Stimulated activated CD8-positive, alpha-beta memory T cell treated with anti-CD3 and anti-CD28 coated beads, Interleukin-2, amount 100 ng/mL, for 48 hours (primary cell): ENCODE measurements around the gene SNRPB2.

Experiments
- DNase-seq, 2 donors: peaks; one replicate each; pipeline ENCODE4 v3.0.0-alpha.2; 2020; ENCODE audit warnings: low read depth in 2 of 2

The SNRPB2 gene

DNA sequence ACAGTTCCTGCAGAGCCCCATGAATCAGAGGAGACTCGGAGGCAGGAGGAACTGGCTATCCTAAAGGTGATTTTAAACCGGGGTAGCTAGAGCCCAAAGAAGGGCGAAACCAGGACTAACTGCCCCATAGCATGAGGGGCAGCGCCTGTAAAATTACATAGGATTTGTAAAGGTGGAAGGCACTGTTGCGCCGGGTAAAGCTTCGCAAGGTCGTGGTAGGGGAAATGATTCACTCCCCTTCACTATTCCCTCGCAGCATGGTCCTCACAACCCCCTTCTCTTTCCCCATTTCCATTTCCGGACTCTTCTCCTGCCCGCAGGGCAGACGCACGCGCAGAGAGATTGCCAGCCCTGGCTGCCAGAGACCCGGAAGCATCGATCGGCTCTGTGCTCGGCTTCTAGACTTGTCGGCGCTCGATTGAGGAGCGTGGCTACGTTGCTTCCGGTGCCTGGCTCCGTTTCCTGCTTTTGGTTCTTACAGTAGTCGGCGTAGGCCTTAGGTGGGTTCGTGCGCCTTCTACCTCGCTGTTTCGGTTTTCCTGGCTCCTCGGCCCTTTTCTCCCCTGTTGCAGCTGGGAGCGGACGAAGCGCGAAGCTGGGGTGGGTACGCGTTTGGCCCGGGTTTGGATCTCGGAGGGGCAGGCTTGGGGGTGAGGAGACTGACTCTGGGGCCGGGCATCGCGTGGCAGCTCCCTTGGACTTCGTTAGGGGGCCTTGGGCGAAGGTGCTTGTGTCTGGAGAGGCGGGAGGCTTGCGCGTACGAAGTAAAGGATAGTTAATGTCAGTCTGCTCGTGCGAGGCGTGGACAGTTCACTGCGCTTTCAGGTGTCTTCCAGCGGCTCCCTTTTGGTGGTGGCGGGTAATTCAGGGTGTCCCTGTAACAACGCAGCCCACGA is at the start of gene SNRPB2:
Gene SNRPB2 (plus strand): TSS at position 462 of the 896 bp plus-strand sequence. CDS start 1,677 bp downstream, outside the sequence.
- peak; percentile 72 to 84 for DNase-seq

DNA sequence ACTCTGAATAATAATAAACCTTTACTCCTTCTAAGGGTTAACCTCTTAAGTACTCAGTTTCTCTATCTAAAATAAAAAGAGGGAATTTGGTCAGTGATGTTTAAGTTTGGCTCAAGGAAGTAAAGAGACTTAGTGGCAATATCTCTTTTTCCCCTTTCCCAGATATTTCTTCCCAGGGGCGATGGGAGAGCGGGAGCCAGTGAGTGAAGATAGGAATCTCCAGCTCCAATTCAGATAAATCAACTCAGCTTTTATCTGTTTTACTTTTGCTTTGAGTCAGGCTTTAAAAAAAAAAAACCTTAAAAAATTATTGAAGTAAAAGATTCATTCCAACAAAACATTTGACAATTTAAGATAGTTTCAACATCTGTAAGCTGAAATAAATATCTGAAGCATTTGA is 45.4 kb upstream of the SNRPB2 start:
- no peak for DNase-seq

DNA sequence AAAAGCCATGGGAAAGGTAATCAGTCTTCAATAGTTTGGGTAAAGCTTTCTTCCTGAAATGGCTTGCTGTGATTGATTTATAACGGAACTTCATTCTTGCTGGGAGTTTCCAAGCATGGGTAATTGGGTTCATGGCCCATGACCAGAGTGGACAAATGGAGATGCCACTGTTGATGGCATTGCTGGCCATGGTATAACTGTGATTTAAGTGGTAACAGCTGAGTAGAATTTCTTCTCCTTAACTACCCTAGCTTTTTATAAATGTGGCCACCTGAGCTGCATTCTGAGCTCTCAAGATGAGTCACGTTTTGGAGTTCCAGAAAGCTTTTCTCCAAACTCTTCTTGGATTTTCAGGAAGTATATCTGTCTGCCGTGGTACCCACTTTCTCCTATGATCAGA is 39.9 kb upstream of the SNRPB2 start:
- no peak for DNase-seq

DNA sequence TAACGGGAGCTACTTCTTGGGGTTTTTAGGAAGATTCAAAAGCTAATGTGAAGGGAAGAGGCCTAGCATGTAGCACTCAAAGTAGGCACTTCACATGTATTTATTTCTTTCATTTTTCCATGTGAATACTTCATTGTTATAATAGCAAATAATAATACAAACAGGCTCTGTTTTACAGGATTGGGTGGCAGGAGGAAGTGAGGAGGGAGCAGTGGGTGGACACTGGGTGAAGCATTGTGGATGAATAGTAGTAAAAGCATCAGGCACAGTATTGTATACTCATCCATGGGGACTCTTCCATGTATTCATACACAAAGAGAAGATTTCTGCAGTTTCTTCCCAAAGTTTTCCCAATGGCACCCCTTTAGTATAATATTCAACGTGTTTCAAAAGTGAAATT is 38.4 kb upstream of the SNRPB2 start:
- DNase-seq: no peak

DNA sequence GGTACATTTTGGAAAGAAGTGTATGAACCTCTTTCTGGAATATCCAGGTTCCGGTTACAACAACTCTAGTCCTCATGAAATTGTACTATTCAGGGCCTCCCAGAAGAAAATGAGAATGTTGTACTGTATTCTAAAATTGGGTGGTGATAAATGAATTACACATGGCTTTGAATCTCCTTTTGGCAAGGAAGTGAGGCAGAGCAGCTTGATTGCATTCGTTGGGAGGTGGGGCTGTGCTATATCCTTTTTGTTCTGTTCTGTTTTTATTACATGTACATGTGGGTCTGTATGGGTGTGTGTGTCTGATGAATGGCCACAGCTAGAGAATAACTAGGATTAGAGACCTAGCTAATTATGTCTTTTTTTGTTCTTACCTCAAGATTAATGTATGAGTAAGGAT is 37.8 kb upstream of the SNRPB2 start:
- no peak for DNase-seq

DNA sequence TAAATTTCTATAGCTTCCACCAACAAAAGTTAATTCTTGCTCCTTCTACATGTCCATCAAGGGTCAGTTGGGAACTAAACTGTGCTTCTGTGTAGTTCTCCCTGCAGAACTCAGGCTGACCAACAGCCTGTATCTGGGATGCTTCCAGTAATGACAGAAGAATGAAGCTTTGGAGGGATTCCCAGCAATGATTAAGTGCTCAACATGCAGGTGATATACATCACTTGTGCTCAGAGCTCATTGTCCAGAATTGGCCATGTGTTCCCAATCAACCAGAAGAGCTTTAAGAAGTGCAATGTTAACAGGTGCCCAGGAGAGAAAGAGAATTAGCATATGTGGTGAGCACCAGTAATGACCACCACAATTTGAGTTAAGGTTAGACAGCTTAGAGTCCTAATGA is 37.4 kb upstream of the SNRPB2 start:
- DNase-seq: no peak

DNA sequence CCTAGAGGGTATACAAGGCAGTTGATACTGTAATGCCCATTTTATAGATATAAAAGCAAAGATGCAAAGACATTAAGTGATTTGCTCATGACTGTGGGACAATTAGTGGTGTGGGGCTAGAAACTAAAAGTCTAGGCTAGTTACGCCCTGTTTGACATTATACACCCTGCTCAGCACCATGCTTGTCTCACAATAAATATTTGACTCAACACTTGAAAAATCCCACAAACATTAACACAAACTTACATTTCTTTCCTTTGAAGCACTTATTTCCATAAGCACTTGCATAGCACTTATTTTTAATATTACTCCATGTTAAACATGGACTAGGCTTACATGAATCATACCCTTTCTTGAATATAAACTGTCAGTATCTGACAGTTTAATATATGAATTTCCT is 36.5 kb upstream of the SNRPB2 start:
- DNase-seq: no peak

DNA sequence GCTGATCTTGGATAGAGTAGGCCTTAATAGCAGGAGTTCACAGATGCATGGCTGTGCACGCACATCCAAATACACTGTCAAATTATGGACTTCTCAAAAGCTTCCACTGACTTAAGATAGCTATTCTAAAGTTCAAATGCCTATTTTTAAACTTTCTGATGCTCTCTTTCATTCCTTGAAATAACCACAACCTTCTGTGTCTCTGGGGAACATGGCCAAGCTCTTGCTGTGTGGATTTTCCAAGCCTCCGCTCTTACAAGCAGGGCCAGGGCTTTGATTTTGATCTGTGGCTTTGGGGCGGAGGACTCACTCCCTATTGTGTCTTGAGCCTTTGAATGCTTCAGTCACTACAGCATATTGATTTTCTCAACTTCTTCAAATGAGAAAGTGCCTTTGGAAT is 35.7 kb upstream of the SNRPB2 start:
- DNase-seq: no peak

DNA sequence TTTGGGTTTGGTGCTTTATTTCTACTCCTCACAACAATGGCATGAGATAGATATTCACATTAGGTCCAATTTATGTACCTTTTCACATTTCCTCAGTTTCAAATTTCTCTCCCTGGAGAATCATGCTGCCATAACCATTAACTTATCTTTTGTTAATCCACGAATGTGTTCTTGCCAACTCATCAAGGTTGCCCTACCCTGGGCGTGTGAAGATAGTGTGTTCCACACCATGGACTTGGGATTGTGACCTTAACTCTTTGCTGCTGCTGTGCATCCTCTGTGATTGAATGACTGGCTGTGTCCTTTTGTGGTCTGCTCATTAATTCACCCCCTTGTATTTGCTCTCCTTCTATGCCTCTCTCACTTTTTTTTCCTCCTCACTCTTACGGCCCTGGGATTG is 34.2 kb upstream of the SNRPB2 start:
- no peak for DNase-seq

DNA sequence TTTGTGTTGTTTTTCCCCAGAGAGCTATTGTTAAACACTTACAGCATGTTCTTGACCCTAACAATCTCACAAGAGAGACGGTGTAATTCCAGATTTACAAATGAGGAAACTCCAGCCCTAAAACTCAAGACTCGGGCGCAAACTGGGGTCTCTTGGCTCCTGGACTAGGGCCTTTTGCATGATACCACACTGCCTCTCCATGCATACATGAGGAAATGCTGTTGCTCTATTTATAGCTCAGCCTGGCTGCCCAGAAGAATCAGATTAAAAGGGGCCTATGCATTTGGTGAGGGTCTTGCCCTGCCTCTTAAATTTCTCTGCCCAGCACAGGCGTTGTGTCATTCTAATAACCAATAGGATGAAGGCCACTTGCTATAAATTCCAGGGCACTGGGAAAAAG is 30.5 kb upstream of the SNRPB2 start:
- DNase-seq: no peak

DNA sequence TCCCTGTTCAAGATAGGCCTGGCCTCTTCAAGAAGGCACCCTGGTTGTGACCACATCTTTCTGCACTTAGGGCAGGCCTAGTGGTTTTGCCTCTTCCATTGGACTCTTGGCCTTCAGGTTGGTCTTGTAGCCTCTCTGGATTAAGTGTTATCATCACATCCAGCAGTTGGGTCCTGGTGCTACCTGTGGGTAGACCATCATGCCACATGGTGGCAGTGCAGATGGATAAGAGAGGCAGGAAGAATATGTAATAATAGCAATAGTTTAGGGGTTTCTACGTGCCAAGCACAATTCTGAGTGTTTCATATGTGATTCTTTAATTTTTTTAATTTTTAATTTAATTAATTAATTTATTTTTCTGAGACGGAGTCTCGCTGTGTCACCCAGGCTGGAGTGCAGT is 28.5 kb upstream of the SNRPB2 start:
- no peak for DNase-seq

DNA sequence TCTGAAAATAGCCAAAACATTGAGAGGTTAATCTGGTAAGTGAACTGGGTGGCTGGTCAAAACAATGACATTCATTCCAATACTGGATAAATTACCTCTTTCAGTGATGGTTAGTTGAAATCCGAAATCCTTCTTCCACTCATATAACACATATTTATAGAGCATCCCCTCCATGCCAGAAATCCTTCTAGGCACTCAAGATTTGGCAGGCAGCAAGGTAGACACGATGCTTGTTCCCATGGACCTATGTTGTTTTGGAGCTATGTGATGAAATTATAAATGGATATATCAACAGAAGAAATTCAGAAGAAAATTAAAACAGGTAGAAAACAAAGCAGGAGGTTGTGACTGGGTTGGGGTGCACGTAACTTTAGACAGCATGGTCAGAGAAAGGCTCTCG is 26.3 kb upstream of the SNRPB2 start:
- no peak for DNase-seq

DNA sequence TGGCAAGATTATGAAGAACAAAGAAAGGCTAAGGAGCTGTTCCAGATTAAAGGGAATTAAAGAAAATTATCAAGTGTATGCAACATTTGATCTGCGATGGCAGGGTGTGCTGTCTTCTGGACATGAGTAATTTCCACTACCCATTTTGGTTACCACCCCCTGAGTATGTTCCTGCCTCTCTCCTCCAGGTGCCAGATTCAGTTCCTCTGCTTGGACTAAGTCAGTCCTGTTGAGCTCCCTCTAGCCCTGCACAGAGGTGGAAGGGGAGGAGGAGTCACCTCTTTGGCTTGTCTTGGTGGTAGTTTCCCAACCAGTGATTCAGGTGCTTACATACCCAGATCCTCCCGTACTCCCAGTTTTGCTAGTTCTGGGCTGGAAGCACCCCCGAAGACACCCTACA is 22.2 kb upstream of the SNRPB2 start:
- no peak for DNase-seq

DNA sequence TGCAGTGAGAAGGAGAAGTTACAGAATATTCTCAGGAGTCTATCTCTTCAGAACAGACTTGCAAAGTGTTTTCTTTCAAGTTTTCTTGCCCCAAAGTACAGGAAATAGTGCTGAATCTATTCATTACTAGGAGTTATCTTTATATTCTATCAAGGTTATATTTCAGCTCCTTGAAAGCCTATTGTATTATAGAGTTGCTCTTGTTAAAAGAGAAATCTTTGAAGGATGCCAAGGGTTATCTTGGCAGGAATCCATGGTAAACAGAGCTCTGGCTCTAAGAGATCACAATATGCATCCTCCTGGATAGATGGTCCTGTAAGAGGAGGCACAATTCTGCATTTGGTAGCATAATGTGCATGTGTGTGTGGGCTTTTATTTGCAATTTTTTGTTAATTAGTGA is 21.2 kb upstream of the SNRPB2 start:
- DNase-seq: no peak

DNA sequence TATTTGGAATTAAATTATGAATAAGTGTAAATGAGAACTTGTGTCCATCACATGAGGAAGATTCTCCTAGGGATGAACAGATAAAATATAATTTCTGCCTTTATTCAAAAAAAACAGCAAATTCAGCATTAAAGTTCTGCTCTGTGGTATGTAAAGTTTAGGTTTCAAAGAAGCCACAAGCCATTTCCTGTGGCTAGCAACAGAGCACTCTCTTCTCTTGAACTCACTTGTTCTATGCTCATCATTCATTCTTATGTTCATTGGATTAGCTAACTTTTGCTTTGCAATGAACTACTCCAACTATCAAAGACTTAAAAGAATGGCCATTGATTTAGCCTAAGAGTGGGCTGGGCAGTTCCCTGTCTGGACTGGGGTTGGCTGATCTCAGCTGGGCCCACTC is 20.8 kb upstream of the SNRPB2 start:
- no peak for DNase-seq

DNA sequence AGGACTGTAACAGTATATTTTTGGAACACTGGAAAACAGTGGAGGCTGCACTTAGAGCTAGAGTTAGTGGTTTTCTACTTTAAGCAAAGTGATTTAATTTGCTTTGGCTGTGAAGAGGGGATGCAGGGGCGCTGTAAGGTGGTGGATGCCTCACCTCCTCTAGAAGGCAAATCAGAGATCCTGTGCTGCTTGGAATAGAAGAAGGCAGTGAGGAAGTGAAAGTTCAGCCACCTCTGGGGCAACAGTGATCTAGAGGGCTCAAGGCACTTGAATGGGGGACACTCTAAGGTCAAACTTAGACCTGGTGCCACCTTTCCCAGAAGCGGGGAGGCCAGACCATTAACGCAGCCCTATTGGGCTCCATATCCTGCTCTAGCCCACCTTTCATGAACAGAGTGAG is 19.0 kb upstream of the SNRPB2 start:
- no peak for DNase-seq

DNA sequence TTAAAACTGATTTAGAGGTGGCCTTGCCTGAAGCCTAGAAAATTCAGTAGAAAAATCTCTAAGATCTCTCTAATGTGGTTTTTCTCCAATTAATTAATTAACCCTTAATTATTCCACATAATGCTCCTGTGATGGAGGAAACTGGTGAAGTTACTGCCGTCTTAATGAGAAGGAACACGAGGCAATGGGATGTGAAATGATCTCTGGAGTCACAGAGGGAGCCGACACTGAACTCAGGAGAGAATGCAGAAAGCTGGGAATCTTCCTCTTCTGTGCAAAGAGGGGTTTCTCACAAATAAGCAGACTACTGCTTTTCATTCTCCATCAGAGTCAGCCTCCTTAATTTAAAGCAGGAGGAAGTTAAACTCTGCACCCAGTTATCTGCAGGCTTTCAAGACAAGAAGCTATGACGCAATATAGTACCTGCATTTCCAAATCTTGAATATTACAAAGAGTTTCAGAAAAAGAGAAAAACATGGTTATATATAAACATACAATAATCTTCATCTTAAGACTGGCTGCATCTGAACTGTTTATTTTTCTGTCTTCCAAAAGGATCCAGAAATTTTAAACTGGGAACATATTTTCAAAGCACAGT is 18.1 kb upstream of the SNRPB2 start:
- DNase-seq: no peak

DNA sequence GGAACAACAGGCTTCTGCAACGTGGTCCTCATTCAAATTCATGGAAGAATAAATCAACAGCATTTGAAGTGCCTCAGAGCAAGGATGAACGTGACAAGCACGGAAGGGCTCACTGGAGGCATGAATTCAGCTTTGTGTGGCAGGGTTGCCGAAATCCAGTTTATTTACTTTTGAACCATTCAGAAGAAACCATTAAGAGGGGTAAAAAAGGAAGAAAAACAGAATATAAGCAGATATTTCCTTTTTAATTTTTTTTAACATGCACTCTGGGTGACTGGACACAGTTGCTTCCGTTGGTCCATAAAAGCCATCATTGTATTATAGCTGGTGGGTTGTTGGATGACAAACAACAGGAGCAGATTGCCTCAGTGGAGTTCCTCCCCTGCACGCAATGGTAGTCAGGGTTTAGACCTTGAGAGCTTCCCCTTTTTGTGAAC is 17.3 kb upstream of the SNRPB2 start:
- no peak for DNase-seq

DNA sequence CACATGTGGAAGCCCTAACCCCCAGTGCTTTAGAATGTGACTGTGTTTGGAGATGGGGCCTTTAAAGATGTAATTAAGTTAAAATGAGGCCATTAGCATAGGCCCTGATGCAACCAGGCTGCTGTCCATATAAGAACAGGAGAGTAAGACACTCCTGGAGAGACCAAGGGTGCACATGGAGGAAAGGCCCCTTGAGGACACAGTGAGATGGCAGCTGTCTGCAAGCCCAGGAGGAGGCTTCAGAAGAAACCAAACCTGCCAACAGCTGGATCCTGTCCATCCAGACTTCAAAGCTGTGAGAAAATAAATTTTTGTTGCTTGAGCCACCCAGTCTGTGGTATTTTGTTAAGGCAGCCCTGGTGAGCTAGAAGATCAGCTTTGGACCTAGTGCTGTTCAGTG is 16.8 kb upstream of the SNRPB2 start:
- no peak for DNase-seq

DNA sequence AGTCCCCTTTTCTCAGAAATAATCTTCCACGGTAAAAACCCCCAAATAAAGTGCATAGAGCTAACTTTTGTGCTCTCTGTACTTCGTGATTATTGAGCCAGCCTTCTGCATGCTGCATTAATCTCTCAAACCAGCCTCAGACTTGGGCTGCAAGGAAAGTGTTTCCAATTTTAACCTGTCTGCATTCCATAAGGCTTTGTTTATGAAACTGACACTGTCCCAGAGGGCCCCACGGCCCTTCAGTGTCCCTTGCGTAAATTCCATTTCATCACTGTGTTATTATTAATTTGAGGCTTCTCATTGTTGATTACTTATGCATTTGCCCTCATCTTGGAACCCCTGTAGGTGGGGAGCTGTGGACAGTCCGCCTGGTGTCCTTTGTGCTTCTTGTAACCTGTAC is 15.6 kb upstream of the SNRPB2 start:
- DNase-seq: no peak

DNA sequence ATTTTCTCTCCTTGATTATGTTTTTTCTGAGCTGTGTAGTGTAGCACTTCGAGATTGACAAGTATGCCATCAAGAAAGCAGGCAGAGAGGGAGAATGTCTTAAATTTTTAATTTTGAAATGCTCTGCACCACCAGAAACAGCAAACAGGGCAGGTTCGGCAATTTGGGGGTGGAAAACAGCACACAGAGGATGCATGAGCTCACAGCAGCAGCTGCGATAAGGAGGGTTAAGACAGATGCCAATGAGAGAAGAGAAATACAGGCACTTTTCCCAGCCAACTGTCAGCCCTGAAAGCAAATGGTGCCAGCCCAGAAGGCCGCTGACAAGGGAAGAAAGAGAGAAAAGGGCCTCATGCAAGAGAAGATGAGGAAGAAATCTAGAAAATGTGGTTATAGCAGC is 15.1 kb upstream of the SNRPB2 start:
- no peak for DNase-seq

DNA sequence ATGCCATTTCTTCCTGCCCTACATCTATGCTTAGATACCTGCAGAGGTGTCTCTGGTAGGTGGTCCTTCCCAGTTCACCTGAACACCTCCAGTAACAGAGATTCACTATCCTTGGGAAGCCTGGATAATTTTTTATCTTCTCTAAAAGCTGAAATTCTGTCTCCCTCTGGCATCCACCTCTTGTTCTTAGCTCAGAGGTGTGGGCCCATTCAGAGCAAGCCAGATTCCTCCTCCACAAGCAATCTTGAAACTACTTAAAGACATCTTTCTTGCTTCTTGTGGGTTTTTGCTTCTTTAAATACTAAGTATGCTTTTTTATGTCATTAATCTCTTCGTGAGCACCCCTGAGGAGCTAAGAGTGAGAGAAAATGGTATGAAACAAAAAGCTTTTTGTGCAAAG is 10.4 kb upstream of the SNRPB2 start:
- no peak for DNase-seq

DNA sequence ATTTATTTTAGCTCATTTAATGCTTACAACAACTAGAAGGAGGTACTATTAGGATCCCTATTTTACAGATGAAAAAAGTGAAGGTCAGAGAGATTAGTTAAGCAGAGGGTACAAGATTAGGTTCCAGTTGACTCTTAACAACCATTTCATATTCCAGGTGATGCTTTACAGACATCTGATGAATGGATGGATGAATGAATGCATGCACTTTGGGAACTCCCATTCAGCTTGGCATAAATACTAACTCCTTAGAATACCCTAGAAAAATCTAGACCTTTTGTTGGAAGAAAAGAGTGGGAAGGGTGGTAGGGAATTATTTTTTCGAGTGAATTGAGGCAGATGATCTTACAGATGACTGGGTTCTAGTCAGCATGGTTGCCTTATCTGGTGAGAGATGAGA is 746 bp upstream of the SNRPB2 start:
- no peak for DNase-seq
